Measurements from ENCODE around the gene NTM.

Gene NTM

GRCh38 chr11:131922220-131922619 lies 551.8 kb downstream of the NTM start:
- no peak for DNase-seq (ENCODE audit: low read depth)

DNA sequence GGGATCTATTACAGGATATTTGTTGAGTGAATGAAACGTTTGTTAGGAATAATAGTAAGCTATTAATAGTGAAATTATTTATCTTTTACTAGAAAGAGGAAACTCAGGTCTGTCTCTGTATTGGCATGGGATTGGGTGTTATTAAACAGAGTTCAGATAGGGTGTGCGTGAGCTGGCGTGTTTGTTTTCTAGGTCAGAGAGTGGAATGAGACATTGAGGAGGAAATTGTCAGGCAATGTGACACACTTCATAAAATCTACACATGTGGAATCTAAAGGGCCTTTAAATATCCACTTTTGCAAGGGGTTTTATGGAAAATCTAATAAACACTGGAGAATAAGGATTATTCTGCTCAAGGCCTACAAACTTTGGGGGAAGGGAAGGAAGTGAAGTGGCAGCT lies 552.9 kb downstream of the NTM start:
- DNase-seq (ENCODE audit: low read depth): no peak

GRCh38 chr11:131924001-131924400 lies 553.6 kb downstream of the NTM start:
- DNase-seq (ENCODE audit: low read depth): no peak

DNA sequence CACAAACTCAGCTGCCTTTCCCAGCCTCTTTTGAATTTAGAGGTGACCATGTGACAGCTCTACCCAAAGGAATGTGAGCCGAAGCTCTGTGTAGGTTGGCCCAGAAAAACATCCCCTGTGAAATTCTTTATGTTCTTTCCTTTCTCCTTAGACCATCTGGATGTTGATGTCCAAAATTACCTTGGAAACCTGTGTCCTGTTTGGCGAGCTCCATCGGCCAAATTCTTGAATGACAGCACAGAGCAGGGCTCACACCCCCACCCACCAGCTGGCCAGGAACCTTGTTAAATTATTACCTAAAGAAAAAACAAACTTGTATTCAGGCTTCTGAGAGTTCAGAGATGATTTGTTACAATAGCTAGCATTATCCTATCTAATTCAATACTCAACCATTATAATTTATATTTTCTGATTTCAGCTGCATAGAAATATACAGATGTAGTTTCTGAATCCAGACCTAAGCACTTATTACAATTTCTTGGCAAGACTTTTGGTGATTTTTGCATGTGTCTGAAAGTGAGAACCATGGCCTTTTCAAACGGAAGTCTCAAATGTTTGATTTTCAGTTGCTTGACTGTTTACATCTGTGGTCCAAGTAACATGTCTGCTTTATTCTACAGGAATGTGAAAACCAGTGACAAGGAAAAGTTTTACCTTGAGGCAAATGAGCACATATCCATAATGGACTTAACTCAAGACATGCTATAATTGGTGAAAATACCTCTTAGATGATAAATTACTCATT lies 554.2 kb downstream of the NTM start:
- DNase-seq (ENCODE audit: low read depth): no peak

DNA sequence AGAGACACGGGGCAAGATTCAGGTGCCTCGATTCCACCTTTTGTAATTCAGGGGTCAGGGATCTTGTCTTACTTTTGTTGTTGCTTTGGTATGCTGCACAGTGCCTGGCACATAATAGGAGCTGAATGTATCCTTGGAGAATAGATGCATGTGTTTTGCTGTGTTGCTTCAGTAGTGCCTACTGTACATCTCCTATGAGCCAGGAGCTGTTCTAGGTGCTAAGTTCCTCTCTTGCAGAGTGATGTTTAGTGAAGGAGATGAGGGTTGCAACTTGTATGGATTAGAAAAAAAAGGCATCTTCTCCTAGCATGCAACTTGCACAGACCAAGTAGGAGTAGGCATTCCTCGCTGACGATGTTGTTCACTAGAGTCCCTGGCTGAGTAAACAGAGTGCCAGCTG lies 555.4 kb downstream of the NTM start:
- no peak for DNase-seq (ENCODE audit: low read depth)

GRCh38 chr11:131928992-131929391 lies 558.6 kb downstream of the NTM start:
- DNase-seq (ENCODE audit: low read depth): no peak

DNA sequence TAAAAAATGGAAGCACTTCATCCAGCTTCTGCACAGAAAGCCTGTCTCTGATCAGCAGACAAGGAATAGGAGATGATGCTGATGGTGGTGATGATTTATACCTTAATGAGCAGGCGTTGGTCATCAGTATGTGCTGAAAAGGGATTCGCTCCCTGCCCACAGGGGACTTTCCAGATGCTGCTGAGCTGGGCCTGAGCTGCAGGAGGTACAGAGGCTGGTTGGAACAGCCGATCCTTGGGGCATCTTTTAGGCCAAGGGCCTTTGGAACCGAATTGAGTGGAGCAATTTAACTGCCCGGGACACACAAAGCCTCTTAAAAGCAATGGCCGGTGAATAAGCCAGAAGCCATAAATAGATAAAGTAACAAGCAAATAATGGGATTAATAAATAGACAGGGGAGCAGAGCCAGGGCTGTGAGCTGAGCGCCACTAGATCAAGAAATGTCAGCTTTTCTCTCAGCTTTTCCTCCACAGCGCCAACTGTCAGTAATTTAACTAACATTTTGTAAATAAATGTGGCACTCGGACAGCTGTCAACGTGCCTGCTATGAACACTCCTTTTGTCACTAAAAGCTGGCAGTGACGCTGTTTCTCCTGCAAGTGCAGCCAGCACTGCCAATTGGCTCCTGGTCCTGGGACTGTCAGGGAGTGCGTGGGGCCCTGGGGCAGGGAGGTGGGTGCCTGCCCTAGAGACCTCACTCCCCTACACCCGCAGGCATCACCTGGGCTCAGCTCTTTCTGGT lies 562.3 kb downstream of the NTM start:
- DNase-seq (ENCODE audit: low read depth): no peak

DNA sequence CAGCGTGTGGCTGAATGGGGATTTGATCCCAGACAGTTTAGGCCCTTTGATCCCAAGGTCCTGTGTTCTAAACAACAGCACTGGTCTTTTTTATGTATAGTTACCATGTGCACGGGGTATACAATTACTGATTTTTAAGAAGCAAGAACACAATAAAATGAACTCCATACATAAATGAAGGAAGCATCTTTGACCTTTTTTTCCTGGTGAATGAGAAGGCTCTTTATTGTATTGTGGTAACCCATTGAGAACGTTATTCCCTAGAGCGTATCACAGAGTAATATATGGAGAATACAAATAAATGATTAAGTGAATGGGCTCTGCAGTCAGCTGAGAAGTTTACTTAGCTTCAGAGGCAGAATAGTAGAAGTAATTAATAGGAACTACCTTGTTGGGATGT lies 563.6 kb downstream of the NTM start:
- DNase-seq (ENCODE audit: low read depth): no peak

GRCh38 chr11:131938351-131938751 lies 567.9 kb downstream of the NTM start:
- no peak for DNase-seq (ENCODE audit: low read depth)

GRCh38 chr11:131940126-131940525 lies 569.7 kb downstream of the NTM start:
- no peak for DNase-seq (ENCODE audit: low read depth)

GRCh38 chr11:131942878-131943277 lies 572.5 kb downstream of the NTM start:
- no peak for DNase-seq (ENCODE audit: low read depth)

DNA sequence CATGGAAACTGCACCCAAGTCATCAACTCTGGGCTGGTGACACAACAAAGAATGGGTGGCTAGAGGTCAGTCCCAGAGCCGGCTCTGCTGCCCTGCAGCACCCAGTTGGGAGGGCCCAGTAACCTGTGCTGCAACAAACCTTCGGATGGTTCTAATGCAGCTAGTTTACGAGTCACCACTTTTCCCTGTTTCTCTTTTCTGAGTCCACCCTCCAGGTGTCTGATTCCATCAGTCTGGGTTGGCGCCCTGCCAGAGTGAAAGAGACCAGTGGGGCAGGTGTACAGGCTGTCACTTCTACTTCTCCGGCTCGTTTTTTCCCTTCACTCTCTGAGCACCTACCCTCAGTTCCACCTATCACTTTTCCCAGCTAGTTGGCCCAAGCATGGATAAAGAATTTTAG lies 572.9 kb downstream of the NTM start:
- DNase-seq (ENCODE audit: low read depth): no peak

- no peak for DNase-seq (ENCODE audit: low read depth)
These were observed 574.3 kb downstream of the NTM start for GRCh38 chr11:131944736-131945135.

GRCh38 chr11:131945706-131946105 lies 575.3 kb downstream of the NTM start:
- no peak for DNase-seq (ENCODE audit: low read depth)

GRCh38 chr11:131947511-131947910 lies 577.1 kb downstream of the NTM start:
- DNase-seq (ENCODE audit: low read depth): no peak

DNA sequence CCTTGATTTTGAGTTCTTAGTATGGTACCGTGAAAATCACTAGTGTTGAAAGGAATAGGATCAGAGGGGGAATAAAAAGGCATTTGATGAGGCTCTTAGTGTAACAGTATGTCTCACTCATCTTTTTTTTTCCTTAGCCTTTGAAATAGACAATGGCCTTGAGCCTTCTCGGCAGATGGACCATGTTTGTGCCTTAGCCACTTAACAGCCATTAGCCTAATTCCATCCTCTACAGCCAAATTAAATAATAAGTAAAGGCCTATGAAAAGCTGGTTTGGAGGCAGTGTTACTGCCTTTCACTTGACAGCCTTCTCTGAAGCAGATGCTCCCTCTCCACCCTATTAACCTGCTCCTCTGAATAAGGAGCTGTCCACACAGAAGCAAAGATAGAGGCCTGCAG lies 580.7 kb downstream of the NTM start:
- DNase-seq (ENCODE audit: low read depth): no peak

DNA sequence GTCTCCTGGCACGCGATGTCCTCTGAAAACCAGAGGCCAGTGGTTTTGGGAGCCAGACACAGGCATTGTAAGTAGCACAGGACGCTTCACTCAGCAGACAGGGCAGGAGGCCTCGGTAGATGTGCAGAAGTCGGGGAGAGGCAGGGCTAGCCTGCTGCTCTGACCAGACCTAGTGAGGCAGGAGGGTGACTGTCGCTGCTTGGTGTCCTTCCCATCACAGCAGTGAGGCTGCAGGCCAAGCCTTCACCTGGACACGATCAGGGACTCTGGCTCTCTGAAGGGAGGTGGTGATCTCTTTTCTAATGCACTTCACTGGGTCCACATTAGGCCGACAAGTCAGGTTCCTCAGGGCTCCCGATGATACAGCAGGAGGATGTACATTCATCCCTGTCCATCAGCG lies 583.7 kb downstream of the NTM start:
- DNase-seq (ENCODE audit: low read depth): no peak

DNA sequence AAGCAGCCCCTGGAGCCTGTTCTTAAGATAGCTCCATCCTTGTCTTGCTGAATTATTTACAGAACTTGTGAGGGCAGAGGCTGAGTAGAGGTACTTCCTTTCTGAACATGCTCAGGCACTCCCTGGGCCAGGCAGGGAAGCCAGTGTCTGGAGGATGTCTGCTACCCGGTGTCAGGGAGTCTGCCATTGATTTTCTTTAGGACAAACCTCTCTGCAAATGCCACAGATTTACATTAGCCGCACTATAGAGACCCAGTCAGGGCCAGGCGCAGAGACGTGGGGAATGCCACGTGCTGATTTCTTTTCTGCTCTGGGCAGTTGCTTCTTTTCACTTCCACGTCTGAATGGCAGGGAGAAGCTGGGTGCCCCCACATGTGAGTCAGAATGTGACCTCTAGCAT lies 585.5 kb downstream of the NTM start:
- DNase-seq (ENCODE audit: low read depth): no peak

DNA sequence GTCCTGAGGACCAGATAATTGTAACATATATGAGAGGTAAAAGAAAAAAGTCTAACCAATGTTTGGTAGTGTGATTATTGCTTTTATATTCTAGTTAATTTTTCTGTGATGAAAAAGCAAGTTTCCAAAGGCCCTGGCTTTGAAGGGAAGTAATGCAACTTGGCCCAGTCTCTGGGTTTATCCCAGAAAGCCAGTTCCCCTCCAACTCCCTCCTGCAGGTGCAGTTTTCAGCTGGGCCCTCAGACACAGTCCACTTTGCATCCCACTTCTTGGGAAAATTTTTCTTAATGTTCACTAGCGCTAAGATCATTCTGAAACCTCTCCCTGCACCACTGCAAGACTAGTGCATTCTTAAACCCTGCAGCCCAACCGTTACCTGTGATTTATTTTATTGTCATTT lies 586.8 kb downstream of the NTM start:
- no peak for DNase-seq (ENCODE audit: low read depth)

DNA sequence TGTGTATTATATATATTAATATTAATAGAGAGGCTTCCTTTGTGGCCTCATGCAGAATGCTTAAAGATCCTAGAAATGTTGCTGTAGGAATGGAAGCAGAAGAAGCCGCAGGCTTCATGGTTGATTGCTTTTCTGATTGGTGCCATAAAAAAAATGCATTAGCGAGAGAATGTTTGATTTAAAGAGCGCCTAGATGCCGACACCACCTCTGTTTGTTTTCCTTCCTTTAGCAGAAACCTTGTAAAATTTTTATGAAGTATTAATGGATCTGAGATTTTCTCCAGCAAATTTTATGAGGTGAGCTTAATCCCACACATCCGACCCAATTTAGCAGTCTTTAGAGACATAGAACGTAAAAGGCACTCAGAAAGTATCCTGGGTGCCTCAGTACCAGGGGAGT lies 587.5 kb downstream of the NTM start:
- DNase-seq (ENCODE audit: low read depth): no peak

- no peak for DNase-seq (ENCODE audit: low read depth)
These were observed 592.4 kb downstream of the NTM start for GRCh38 chr11:131962818-131963217.

DNA sequence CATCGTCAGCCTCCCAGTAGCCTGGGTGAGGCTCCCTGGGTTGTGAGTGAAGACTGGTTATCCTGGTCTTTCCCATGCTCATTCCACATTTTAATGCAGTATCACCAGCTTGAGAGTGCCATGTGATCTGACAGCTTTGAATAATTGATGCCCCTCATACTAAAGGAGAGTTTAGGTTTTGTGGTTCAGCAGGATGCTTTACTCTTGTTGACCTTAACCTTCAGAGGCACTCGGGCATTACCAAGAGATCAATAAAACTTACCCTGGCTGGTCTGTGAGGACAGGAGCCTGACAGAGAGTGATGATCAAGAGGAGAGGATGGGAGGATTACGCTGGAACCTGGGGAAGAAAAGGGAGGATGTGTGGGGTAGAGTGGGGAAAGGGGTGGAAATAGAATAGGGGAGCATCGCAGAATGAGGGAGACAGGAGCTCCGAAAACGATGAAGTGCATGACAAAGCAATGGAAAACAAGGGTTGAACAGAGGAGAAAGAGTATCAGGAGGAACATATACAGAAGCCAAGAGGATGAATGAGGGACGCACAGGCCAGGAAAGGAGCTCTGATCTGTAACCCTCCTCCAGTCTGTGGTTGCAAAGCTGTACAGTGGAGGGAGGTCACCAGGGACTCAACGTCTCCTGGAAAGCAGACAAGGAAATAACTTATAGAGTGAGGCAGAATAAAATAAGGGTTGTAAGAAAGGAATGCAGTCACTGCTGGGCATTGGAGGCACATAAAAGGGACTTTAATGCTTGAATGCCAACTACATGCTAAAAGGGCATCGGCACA lies 594.5 kb downstream of the NTM start:
- DNase-seq (ENCODE audit: low read depth): no peak

GRCh38 chr11:131965504-131965903 lies 595.1 kb downstream of the NTM start:
- no peak for DNase-seq (ENCODE audit: low read depth)

Data from stimulated activated CD8-positive, alpha-beta memory T cell treated with anti-CD3 and anti-CD28 coated beads, Interleukin-12 subunit alpha, Interleukin-12 subunit beta, amount 100 ng/mL, for 4 hours (primary cell).